H1 (cell line): ENCODE results near the gene KLF12. TPM values are rescaled to one million over a fixed set of nuclear protein-coding genes. Genes with fewer than 3 reads are reported as not detected.

ENCODE experiments used
- CTCF ChIA-PET: fragments of 300-600 bp; sonication (Branson Sonifier 250); formaldehyde crosslinking; loops from one replicate; lab custom pipeline; 2021; ENCODE audit not compliant: partially characterized antibody; lab: Charles Lee
- POLR2A ChIA-PET: fragments of 300-600 bp; sonication (Branson Sonifier 250); formaldehyde crosslinking; loops from one replicate; lab custom pipeline; 2021; ENCODE audit warnings: inconsistent platforms; ENCODE audit not compliant: partially characterized antibody; lab: Charles Lee
- DNase-seq, 2 experiments: peaks; one replicate each; pipeline versions ENCODE4 v3.0.0 to v3.0.0-alpha.2; 2010 to 2022; ENCODE audit warnings: low spot score in 2 of 2, low read depth in 1 of 2, mixed read lengths in 1 of 2
- FAIRE-seq: peaks from 2 replicates; lab custom pipeline; 2011; peaks lifted over from hg19 to GRCh38; lab: Jason Lieb, UNC
- H2AFZ ChIP-seq: 2 replicates; pipeline ENCODE4 v1.8.1; 2012; ENCODE audit warnings: low read length, inconsistent platforms
- H2AK5ac ChIP-seq: 2 replicates; pipeline ENCODE4 v1.6.1; 2013; ENCODE audit warnings: low read depth, low read length
- H2BK120ac ChIP-seq: replicated peaks from 2 replicates; pipeline ENCODE3; 2013; ENCODE audit warnings: low read depth, low read length, inconsistent platforms
- H2BK12ac ChIP-seq: 2 replicates; pipeline ENCODE4 v1.6.1; 2013; ENCODE audit warnings: low read depth, low read length
- H2BK15ac ChIP-seq: 2 replicates; pipeline ENCODE4 v1.6.1; 2013; ENCODE audit warnings: low read length
- H2BK20ac ChIP-seq: 2 replicates; pipeline ENCODE4 v1.6.1; 2013; ENCODE audit warnings: low read length
- H2BK5ac ChIP-seq: 2 replicates; pipeline ENCODE4 v1.6.1; 2013; ENCODE audit warnings: low read depth, low read length
- H3K14ac ChIP-seq: 2 replicates; pipeline ENCODE4 v1.6.1; 2013; ENCODE audit warnings: inconsistent platforms; ENCODE audit not compliant: insufficient read length
- H3K18ac ChIP-seq: 2 replicates; pipeline ENCODE4 v1.6.1; 2013; ENCODE audit warnings: low read length; ENCODE audit errors: extremely low read depth
- H3K23ac ChIP-seq: 2 replicates; pipeline ENCODE4 v1.6.1; 2013; ENCODE audit warnings: inconsistent platforms; ENCODE audit not compliant: insufficient read length
- H3K23me2 ChIP-seq: 2 replicates; pipeline ENCODE4 v1.6.1; 2013; ENCODE audit warnings: low read depth, low read length
- H3K27ac ChIP-seq: 2 replicates; pipeline ENCODE4 v1.6.1; 2011; ENCODE audit warnings: low read depth, low read length, inconsistent platforms
- H3K27me3 ChIP-seq, 4 experiments: replicated peaks in 1 of 4; 1 replicate in 1 of 4; 2 replicates in 3 of 4; pipeline versions ENCODE4 v1.6.1 to v1.8.1; 2011 to 2013; ENCODE audit warnings: low read length in 3 of 4, mild to moderate bottlenecking in 3 of 4, inconsistent platforms in 2 of 4, mixed read lengths in 2 of 4, moderate library complexity in 1 of 4; ENCODE audit not compliant: control insufficient read depth in 3 of 4, insufficient read depth in 3 of 4; ENCODE audit errors: extremely low read depth in 1 of 4
- H3K36me3 ChIP-seq, 4 experiments: 2 replicates each; pipeline versions ENCODE4 v1.6.1 to v1.8.1; 2011 to 2013; ENCODE audit warnings: mild to moderate bottlenecking in 4 of 4, low read length in 3 of 4, moderate library complexity in 2 of 4, control low read depth in 1 of 4, inconsistent platforms in 1 of 4; ENCODE audit not compliant: insufficient read depth in 4 of 4, control insufficient read depth in 2 of 4
- H3K4ac ChIP-seq: replicated peaks from 2 replicates; pipeline ENCODE3; 2013; ENCODE audit warnings: low read length, low read depth, mixed read lengths, inconsistent platforms; ENCODE audit not compliant: insufficient read length
- H3K4me1 ChIP-seq, 4 experiments: replicated peaks in 1 of 4; 1 replicate in 1 of 4; 2 replicates in 3 of 4; pipeline versions ENCODE4 v1.6.1 to v1.8.1; 2011 to 2013; ENCODE audit warnings: low read length in 3 of 4, inconsistent platforms in 2 of 4, mixed read lengths in 1 of 4; ENCODE audit not compliant: insufficient read depth in 4 of 4, control insufficient read depth in 3 of 4
- H3K4me2 ChIP-seq, 2 experiments: 2 replicates each; pipeline versions ENCODE4 v1.6.1 to v1.8.1; 2011 to 2013; ENCODE audit warnings: low read depth in 2 of 2, low read length in 2 of 2, control low read depth in 1 of 2, inconsistent platforms in 1 of 2, mild to moderate bottlenecking in 1 of 2; ENCODE audit not compliant: insufficient read depth in 1 of 2
- H3K4me3 ChIP-seq, 4 experiments: fragments of 200-600, 300-600 bp in 1 of 4; sonication (generic), shearing (Covaris generic), sonication (Bioruptor Twin) in 1 of 4; 2 replicates each; pipeline versions ENCODE4 v1.5.1 to v1.8.1; 2011 to 2016; ENCODE audit warnings: low read length in 4 of 4, low read depth in 3 of 4, control low read depth in 2 of 4, inconsistent platforms in 2 of 4, mild to moderate bottlenecking in 2 of 4, mixed read lengths in 1 of 4, moderate library complexity in 1 of 4; ENCODE audit not compliant: insufficient read depth in 2 of 4; ENCODE audit errors: extremely low read depth in 1 of 4
- H3K56ac ChIP-seq: replicated peaks from 2 replicates; pipeline ENCODE3; 2013; ENCODE audit warnings: low read depth, mild to moderate bottlenecking, mixed read lengths, low read length, inconsistent platforms; ENCODE audit not compliant: insufficient read length
- H3K79me1 ChIP-seq: 2 replicates; pipeline ENCODE4 v1.6.1; 2013; ENCODE audit warnings: low read depth, low read length, control low read depth
- H3K79me2 ChIP-seq, 2 experiments: 2 replicates each; pipeline versions ENCODE4 v1.6.1 to v1.8.1; 2012 to 2013; ENCODE audit warnings: low read length in 2 of 2, mild to moderate bottlenecking in 2 of 2, inconsistent platforms in 1 of 2; ENCODE audit not compliant: insufficient read depth in 2 of 2, control insufficient read depth in 1 of 2
- H3K9ac ChIP-seq, 4 experiments: replicated peaks in 1 of 4; 1 replicate in 1 of 4; 2 replicates in 3 of 4; pipeline versions ENCODE4 v1.6.1 to v1.8.1; 2011 to 2013; ENCODE audit warnings: low read depth in 3 of 4, low read length in 3 of 4, control low read depth in 2 of 4, mild to moderate bottlenecking in 2 of 4, moderate library complexity in 2 of 4, inconsistent platforms in 1 of 4; ENCODE audit errors: extremely low read depth in 1 of 4
- H3K9me3 ChIP-seq, 2 experiments: 2 replicates each; pipeline versions ENCODE4 v1.6.1 to v1.8.1; 2012 to 2013; ENCODE audit warnings: mild to moderate bottlenecking in 2 of 2, moderate library complexity in 2 of 2, control low read depth in 1 of 2, inconsistent platforms in 1 of 2, low read depth in 1 of 2, low read length in 1 of 2, mixed read lengths in 1 of 2; ENCODE audit not compliant: insufficient read depth in 2 of 2
- H4K20me1 ChIP-seq, 2 experiments: replicated peaks in 1 of 2; 2 replicates each; pipeline versions ENCODE3 to v1.8.1; 2011 to 2013; ENCODE audit warnings: inconsistent platforms in 2 of 2, low read length in 2 of 2, mild to moderate bottlenecking in 1 of 2; ENCODE audit not compliant: insufficient read depth in 2 of 2, control insufficient read depth in 1 of 2
- H4K5ac ChIP-seq: 2 replicates; pipeline ENCODE4 v1.6.1; 2013; ENCODE audit warnings: low read length, low read depth, mixed read lengths, inconsistent platforms; ENCODE audit not compliant: insufficient read length
- H4K8ac ChIP-seq: 2 replicates; pipeline ENCODE4 v1.8.0; 2013; ENCODE audit warnings: mild to moderate bottlenecking, moderate library complexity, low read length, inconsistent platforms; ENCODE audit not compliant: insufficient read depth; ENCODE audit errors: extremely low read depth
- H4K91ac ChIP-seq: replicated peaks from 2 replicates; pipeline ENCODE3; 2013; ENCODE audit warnings: low read length, mixed read lengths, inconsistent platforms; ENCODE audit not compliant: insufficient read length
- GABPA ChIP-seq: IDR thresholded peaks from 2 replicates; pipeline ENCODE4 v1.6.1; 2011; ENCODE audit warnings: mild to moderate bottlenecking, low read length, moderate library complexity, borderline replicate concordance; ENCODE audit not compliant: insufficient read depth
- JUN ChIP-seq: IDR thresholded peaks from 2 replicates; pipeline ENCODE4 v1.6.1; 2011; ENCODE audit warnings: low read depth, mild to moderate bottlenecking, improper control_type of control experiment, low read length
- KDM5A ChIP-seq: fragments of 200-600 bp; IDR thresholded peaks from 2 replicates; pipeline ENCODE4 v1.7.1; 2012; ENCODE audit warnings: mild to moderate bottlenecking, low read length, inconsistent platforms, mixed read lengths
- SAP30 ChIP-seq: fragments of 300-600 bp; sonication (generic); IDR thresholded peaks from 2 replicates; pipeline ENCODE4 v1.7.1; 2012; ENCODE audit warnings: low read length, moderate library complexity, mild to moderate bottlenecking, inconsistent platforms; ENCODE audit not compliant: insufficient read depth, insufficient replicate concordance
- SIN3A ChIP-seq, 2 experiments: IDR thresholded peaks in 1 of 2; conservative IDR thresholded peaks in 1 of 2; 2 replicates each; pipeline ENCODE4 v1.6.1; 2011 to 2012; ENCODE audit warnings: low read length in 2 of 2, improper control_type of control experiment in 1 of 2, low read depth in 1 of 2, mild to moderate bottlenecking in 1 of 2
- TEAD4 ChIP-seq: IDR thresholded peaks from 2 replicates; pipeline ENCODE4 v1.6.1; 2012; ENCODE audit warnings: low read depth, low read length, inconsistent platforms, mixed read lengths
- ZNF274 ChIP-seq: IDR thresholded peaks from 2 replicates; pipeline ENCODE4 v1.7.0; 2012; ENCODE audit warnings: low read length, borderline replicate concordance; ENCODE audit errors: extremely low read depth
- WGBS, 2 experiments: shearing (Covaris generic) in 1 of 2; methylation state at CpG; one replicate each; pipeline versions ENCODE4 v1.1.6 to v1.1.7; 2013 to 2015; ENCODE audit warnings: low lambda C conversion rate in 2 of 2, mixed read lengths in 2 of 2, inconsistent platforms in 1 of 2, low coverage in 1 of 2, missing lambda C conversion rate in 1 of 2; ENCODE audit not compliant: insufficient replicate concordance in 2 of 2, insufficient coverage in 1 of 2, insufficient read length in 1 of 2; ENCODE audit errors: extremely low coverage in 1 of 2, missing lambda C conversion rate in 1 of 2; 5-methylcytosine and 5-hydroxymethylcytosine counted together
- polyA plus RNA-seq, 7 experiments: library from polyadenylated mRNA; depleted of rRNA in 3 of 7; stranded (reverse) in 5 of 7; unstranded in 2 of 7; fragments of >200 nt in 5 of 7; fragments of 200-250 nt in 2 of 7; gene quantifications; 1 replicate in 5 of 7; 2 replicates in 1 of 7; 4 replicates in 1 of 7; pipeline versions ENCODE4 v1.2.1 to v1.2.3, GENCODE V29; 2011 to 2013; ENCODE audit warnings: missing spikeins in 2 of 7, mixed read lengths in 2 of 7
- total RNA-seq: library from RNA; stranded (reverse); fragmentation: NEBNext Ultra II Directional; extraction: Animal tissue kit (Norgen Biotek cat#: 25700); gene quantifications from 2 replicates; pipeline ENCODE4 v1.2.1, GENCODE V29; 2021

The KLF12 gene
- total and polyA plus RNA-seq, 2 of the 8 experiments (the other 6 are each of a cell fraction or from before 2014, with no cell fraction given), result 6.6 to 12.1 TPM

DNA sequence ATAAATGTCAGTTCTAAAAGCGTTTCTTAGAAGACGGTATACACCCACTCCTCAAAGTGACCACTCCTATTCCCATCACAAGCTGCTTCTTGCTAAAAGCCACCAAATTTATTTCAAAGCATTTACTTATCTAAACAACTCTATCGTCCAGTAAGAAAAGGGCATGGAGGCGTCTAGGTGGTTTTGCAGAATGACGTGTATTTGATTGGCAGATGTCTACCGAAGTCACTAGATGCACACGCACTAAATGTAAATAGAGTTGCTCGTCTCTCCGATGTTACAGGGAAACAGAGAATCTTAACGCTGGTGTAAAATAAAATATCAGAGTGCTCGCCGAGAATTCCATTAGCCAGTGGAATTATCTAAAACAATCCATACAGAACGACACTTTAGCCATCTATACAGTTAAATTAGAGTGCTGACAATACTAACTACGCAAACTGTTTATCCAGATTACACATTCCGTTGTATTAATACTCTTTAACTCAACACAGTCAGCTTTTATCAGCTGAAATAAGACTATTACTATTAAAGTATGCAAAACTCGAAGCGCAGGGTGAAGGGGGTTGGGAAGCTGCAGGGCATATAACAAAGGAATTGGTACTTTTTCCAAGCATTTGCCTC is 1.9 kb downstream of the KLF12 start:
- H3K9ac ChIP-seq, result peak overlapping the region in 1 of 4 experiments; percentile 34; a peak in 1 of 7 replicates
- H2BK120ac ChIP-seq, result no peak overlapping the region
- peaks cover 2 to 5% (median 3%) of the 10 kb centered on the region in 4 experiments; a peak in 5 of 7 replicates for H3K4me1 ChIP-seq
- H3K4me2 ChIP-seq, result peak overlapping the region; percentile 84 to 91
- no peak overlapping the region for H2BK15ac ChIP-seq
- H3K18ac ChIP-seq, result no peak overlapping the region
- H3K23me2 ChIP-seq, result peaks cover 22% of the 10 kb centered on the region
- CTCF ChIA-PET, result interaction anchor here (1.0 to 1.3 kb wide), 3 partner anchors 58 to 377 kb away, joined by 3 read pairs; no protein-coding TSS in a partner anchor
- H2AFZ ChIP-seq, result no peak overlapping the region
- TF ChIP-seq TEAD4 (no peak), KDM5A (no peak), GABPA (no peak), SIN3A (conservative IDR thresholded peaks at IDR 0.05 in 1 of 2, IDR thresholded peaks at IDR 0.05 in 1 of 2; ENCODE audit: low read depth in 1 of 2, low read length in 2 of 2) (no peak), JUN (no peak), ZNF274 (no peak), SAP30 (no peak)
- TF ChIP-seq, all 59 proteins: peak for 0
- H4K20me1 ChIP-seq, result no peaks in the 10 kb centered on the region
- H3K27ac ChIP-seq, result no peak overlapping the region
- no peak for DNase-seq
- H3K27me3 ChIP-seq, result no peaks in the 10 kb centered on the region; a peak in 1 of 7 replicates
- H3K36me3 ChIP-seq, result no peaks in the 10 kb centered on the region
- FAIRE-seq, result no peak
- no peak overlapping the region for H3K56ac ChIP-seq
- H2BK12ac ChIP-seq, result no peak overlapping the region
- no peaks in the 10 kb centered on the region for H3K79me1 ChIP-seq
- H3K4me3 ChIP-seq, result peak overlapping the region; percentile 86 to 100 (median 88)
- no peak overlapping the region for H4K8ac ChIP-seq
- H3K14ac ChIP-seq, result no peak overlapping the region
- WGBS, 2 experiments, result 24% methylated on average over 17 of the region's 17 CpGs; no CpG with 5 or more reads in 1 of the 2 experiments
- H3K79me2 ChIP-seq, result peaks cover 0 to 51% of the 10 kb centered on the region in 2 experiments; a peak in 3 of 4 replicates
- no peak overlapping the region for H2BK20ac ChIP-seq
- no peak overlapping the region for H4K5ac ChIP-seq
- H3K9me3 ChIP-seq, result no peaks in the 10 kb centered on the region
- H3K4ac ChIP-seq, result no peak overlapping the region
- no peak overlapping the region for H3K23ac ChIP-seq
- H2BK5ac ChIP-seq, result no peak overlapping the region
- H4K91ac ChIP-seq, result no peak overlapping the region
- H2AK5ac ChIP-seq, result no peak overlapping the region
- POLR2A ChIA-PET, result no interaction called here
